Stimulated activated CD4-positive, alpha-beta T cell treated with anti-CD3 and anti-CD28 coated beads, Interleukin-4, amount 100 ng/mL, for 24 hours (primary cell): ENCODE data around the gene CYP27C1.

Source experiments
- DNase-seq: peaks from one replicate; pipeline ENCODE4 v3.0.0-alpha.2; 2020

Gene CYP27C1

DNA sequence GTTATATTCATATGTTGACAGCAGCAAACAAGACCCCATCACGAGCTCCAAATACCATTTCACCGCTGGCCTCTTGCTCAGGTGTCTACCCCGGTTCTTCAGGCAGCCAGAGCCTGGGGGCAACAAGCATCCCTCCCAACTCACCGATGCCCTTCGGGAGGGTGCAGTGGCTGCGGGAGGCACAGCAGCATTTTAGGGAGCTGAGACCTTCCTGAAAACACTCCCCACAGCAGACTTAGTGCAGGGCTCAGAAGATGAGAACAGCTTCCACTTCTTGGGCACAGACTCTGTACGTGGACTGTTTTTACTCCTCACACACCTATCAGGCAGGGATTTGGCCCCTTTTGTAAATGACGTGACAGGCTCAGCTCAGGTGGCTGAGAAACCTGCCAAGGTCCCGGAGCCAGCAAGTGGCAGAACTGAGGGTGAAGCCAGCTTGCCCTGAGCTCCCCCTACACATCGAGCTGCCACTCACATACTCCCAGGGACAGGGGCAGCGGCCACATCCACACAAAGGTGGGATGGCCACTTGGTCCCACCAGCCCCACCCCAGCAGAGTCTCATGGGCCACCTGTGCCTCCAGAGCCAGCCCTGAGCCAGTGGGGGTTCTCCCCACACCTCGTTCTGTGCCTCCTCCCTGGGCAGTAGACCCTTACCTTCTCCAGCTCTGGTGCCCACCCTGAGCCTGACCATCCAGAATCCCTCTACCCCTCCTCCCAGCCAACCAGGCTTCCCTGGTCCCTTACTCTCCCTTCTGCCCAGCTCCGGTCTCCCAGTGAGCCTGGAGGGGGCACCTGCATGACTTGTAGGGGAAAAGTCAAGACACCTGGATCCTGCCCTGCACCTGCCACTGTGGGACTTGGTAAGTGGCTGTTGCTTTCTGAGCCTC is 28.5 kb downstream of the CYP27C1 start:
- no peak for DNase-seq

DNA sequence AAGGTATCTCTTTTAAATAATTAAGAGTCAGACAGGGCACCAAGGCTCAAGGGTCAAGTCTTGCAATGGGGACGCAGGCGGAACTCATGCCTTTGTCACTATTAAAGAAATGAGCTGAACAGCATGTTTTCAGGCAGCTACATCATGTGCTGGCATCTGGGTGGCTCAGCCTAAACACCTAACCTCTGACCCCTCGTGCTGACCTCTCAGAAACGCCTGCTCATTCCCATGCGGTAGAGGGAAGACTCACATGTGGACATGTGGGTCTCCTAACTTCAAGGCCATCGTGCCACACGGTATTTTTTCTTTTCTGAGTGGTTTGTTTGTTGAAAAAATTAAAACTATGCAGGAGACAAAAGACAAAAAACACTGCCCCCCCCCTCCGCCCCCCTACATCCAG is 31.3 kb downstream of the CYP27C1 start:
- DNase-seq, result no peak

DNA sequence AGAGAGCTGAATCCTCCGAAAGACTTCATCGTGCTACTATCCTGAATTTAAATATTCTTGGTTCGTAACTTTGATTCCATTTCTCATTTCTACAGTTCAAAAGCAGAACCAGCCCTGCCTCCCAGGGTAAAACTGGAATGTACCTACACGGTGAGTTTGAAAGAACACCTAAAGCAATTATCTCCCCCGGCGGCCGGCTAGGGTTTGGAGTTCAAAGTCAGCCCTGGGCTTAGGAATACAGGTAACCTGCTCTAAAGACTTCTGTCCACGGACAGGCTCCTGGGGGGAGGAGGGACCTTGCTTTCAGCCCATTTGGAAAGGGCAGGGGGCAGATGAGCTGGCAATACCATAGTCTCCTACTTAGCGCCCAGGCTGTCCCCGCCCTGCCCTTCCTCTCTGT is 32.3 kb downstream of the CYP27C1 start:
- no peak for DNase-seq

- DNase-seq, result no peak
These were observed 32.9 kb downstream of the CYP27C1 start for GRCh38 chr2:127187081-127187775.

DNA sequence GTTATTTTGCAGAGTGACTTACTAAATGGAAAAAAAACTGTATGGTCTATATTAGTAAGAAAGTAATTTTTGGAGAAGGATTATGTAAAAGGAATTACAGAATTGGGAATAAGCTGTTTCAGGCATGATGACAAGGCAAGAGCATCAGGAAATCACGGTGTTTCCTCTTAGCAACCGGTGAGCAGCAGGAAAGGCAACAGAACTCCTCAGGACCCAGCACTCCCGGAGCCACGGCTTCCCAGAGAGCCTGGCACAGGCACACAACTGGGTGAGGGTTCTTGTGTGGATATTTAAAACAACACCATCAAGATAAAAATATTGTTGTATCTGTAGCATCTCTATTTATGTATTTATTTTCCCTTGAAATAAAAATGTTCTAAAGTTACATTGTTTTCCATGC is 34.4 kb downstream of the CYP27C1 start:
- DNase-seq, result no peak

GRCh38 chr2:127185093-127185492 is 35.0 kb downstream of the CYP27C1 start:
- no peak for DNase-seq

DNA sequence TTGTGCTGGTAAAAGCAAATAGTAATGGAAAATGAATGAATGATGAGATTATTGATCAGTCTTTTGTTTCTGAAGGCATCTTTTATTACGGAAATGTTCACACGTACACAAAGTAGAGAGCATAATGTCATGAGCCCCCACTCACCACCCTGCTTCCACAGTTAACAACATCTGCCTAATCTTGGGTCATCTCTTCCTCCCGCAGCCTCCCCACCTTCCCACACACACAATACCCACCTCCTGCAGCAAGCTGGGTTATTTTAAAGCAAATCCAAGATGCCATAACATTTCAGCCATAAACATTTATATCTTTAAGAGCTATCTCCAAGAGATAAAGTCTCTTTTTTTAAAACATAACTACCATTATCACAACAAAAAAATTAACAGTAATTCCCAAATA is 36.3 kb downstream of the CYP27C1 start:
- no peak for DNase-seq

GRCh38 chr2:127182626-127183458 is 37.3 kb downstream of the CYP27C1 start:
- no peak for DNase-seq

DNA sequence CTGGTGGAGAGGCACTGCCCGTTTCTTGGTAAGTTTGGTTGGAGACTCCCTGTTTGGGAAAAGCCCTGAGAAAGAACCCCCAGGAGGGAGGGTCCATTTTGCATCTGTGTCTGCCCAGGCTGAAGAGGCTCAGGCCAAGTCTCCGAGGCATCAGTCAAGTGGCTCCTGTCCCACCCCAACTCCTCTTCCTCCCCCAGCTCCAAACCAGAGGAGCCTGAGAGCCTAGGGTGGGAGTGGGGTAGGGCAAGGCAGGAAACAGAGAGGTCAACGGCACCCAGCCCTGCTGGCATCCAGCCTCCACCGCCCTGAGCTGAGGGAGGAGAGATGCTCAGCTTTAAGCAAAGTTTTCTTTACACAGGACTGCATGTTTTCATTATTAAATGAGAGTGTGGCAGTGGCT is 38.2 kb downstream of the CYP27C1 start:
- DNase-seq, result no peak

GRCh38 chr2:127179766-127180165 is 40.3 kb downstream of the CYP27C1 start:
- DNase-seq, result no peak

- no peak for DNase-seq
These were observed 42.4 kb downstream of the CYP27C1 start for GRCh38 chr2:127177617-127178263.

DNA sequence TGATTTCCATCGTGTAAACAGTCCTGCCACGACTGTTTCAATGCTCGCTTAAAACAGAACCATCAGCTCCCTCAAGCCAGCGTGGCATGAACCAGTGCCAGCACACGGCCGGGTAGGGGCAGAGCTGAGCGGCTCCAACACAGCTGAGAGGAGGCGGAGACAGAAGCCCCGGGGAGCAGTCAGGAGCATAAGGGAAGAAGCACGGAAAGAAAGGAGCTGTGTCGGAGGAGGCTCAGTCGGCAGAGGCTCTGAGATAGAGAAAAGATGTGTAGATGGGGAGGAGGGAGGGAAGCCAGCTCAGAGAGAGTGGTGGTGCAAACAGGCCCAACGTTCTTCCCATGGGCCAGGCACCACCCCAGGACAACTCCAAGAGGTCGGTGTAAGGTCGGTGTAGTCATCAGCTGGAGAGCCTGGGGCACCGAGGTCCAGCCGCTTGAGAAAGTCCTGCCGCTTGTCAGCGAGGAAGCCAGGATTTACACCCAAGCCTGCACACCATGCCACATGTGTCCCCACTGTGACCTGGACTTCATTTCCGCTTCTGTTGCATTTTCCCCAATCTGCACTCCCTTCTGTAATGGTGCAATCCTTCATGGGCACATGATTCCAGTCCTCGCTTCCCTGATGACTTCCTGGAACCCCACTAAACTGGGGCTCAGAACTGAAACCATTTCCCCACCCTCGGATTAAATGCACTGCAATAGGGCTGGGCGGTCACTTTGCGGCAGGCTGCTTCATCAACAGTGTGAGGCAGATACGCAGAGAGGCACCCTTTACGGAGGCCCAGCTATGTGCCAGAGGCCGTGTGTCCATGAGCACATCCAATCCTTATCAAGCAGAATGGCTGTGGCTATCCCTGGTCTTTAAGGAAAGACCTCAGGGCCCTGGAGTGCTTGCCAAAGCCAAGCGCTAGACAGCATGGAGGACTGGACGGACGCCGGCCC is 43.5 kb downstream of the CYP27C1 start:
- no peak for DNase-seq

DNA sequence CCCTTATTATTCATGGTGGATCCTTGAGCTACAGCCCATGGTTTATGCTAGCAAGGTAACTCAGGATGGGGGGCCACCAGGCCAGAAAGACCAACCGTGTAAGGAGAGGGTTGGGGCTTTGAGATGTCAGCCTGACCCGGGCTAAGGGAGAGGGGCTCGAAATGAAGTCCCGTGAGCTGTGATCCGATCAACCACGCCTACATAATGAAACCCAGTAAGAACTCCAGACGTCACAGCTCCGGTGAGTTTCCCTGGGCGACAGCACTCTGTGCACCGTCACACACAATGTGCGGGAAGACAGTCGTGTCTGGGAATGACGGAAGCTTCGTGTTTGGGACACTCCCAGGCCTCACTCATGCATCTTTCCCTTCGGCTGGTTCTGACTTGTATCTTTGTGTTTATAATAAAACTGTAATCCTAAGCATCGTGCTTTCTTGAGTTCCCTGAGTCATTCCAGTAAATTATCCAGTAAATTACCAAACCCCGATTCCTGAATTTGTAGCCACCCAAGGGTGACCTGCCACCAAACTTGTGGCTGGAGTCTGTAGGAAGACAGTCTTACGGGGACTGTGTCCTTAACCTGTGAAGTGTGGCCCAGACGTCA is 44.2 kb downstream of the CYP27C1 start:
- no peak for DNase-seq

- DNase-seq, result no peak
These were observed 44.9 kb downstream of the CYP27C1 start for GRCh38 chr2:127175041-127175721.

DNA sequence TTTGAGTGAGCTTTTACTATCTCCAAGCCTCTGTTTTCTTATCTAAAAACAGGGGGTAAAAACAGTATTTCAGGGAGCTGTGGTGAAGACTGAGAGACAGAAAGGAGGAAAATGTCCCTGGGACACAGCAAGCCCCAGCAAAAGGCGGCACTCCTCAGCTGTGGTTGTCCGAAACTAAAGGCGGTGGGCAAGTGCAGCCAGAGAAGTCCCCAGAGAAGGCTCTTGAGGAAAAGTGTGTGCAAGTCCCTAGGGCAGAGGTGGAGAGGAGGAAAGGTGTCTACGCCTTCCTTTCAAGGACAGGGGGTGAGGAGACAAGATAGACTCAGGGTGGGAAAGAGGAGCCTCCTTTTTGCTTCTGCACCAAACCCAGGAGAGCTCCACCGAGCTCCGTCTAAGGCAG is 45.5 kb downstream of the CYP27C1 start:
- no peak for DNase-seq

DNA sequence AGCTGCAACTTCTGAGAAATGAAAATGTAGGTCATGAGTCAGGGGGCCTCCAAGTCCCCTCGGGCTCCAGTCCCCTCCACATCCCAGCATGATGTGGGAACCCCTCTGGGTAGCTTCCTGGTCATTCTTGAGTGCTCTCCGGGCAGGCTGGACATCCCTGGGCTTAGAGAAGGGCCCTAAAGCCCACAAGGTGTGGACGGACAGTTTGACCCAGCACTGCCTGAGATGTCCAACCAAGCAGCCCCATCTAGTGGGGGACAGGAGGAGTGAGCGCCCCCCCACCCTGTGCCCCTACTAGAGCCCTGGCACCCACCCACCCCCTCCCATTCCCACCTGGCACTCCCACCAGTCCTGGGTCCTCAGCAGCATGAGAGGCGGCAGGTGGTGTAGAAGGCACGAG is 46.0 kb downstream of the CYP27C1 start:
- DNase-seq, result no peak

DNA sequence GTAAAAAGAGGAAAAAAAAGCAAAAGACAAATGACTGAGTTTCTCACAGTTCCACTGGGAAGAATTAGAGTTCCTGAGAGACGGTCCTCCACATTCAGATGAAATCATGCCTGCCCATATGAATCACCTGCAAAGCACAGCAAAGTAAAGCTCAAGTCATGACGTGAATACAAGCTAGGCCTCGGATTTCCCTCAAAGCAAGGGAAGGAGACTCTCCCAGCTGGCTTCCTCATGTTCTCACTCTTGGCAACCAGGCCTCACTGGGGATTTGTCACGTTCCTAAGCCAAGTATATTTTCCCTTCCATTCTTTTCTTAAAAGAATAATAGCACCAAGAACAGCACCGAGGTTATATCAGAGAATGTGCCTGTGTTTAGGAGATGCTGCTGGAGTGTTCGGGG is 47.0 kb downstream of the CYP27C1 start:
- DNase-seq, result no peak

DNA sequence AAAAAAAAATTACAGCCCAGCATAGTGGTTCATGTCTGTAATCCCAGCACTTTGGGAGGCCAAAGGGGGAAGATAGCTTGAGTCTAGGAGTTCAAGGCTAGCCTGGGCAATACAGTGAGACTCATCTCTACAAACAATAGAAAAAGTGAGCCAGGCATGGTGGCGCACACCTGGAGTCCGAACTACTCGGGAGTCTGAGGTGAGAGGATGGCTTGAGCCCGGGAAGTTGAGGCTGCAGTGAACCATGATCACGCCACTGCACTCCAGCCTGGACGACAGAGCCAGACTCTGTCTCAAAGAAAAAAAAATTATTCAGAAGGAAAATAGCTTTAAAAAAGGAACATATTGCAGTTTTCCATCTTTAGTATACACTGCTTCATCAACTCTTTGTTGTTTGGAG is 47.8 kb downstream of the CYP27C1 start:
- no peak for DNase-seq

DNA sequence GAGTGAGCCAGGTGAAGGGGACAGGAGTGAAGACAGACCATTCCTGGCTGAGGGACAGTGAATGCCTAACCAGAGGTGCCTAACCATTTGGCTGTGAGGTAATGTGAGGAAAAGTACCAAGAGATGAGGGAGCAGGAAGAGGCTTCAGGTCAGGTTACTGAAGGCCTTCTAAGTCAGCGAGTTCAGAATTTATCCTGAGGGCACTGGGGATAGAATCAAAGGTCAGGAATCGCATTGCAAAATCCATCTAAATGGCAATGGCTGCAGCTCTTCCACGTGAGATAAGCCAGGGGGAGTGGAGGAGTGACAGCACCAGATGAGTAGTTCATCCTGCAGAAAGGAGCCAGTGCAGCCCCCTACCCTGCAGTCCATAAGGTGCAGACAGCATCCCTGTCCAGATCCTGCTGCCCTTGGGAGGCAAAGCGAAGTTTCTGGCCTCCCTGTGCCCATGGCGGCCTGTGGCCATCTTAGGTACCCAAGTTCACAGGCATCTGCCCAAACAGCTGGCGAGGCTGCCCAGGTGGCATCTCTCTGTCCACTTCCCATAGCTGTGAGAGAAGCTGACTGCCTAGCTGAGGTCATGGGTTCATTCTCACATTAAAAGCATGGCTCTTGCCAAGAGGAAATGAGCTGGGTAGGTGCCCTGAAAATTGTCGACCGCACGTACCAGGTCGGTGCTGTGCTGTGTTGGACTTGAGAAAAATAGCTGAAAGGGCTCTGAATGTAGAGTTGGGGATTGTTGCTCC is 49.5 kb downstream of the CYP27C1 start:
- no peak for DNase-seq

- no peak for DNase-seq
These were observed 50.1 kb downstream of the CYP27C1 start for GRCh38 chr2:127170021-127170420.
